ENCODE data around the gene CDC42BPB.

The CDC42BPB gene, protein sequence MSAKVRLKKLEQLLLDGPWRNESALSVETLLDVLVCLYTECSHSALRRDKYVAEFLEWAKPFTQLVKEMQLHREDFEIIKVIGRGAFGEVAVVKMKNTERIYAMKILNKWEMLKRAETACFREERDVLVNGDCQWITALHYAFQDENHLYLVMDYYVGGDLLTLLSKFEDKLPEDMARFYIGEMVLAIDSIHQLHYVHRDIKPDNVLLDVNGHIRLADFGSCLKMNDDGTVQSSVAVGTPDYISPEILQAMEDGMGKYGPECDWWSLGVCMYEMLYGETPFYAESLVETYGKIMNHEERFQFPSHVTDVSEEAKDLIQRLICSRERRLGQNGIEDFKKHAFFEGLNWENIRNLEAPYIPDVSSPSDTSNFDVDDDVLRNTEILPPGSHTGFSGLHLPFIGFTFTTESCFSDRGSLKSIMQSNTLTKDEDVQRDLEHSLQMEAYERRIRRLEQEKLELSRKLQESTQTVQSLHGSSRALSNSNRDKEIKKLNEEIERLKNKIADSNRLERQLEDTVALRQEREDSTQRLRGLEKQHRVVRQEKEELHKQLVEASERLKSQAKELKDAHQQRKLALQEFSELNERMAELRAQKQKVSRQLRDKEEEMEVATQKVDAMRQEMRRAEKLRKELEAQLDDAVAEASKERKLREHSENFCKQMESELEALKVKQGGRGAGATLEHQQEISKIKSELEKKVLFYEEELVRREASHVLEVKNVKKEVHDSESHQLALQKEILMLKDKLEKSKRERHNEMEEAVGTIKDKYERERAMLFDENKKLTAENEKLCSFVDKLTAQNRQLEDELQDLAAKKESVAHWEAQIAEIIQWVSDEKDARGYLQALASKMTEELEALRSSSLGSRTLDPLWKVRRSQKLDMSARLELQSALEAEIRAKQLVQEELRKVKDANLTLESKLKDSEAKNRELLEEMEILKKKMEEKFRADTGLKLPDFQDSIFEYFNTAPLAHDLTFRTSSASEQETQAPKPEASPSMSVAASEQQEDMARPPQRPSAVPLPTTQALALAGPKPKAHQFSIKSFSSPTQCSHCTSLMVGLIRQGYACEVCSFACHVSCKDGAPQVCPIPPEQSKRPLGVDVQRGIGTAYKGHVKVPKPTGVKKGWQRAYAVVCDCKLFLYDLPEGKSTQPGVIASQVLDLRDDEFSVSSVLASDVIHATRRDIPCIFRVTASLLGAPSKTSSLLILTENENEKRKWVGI (N-terminal part only)

DNA sequence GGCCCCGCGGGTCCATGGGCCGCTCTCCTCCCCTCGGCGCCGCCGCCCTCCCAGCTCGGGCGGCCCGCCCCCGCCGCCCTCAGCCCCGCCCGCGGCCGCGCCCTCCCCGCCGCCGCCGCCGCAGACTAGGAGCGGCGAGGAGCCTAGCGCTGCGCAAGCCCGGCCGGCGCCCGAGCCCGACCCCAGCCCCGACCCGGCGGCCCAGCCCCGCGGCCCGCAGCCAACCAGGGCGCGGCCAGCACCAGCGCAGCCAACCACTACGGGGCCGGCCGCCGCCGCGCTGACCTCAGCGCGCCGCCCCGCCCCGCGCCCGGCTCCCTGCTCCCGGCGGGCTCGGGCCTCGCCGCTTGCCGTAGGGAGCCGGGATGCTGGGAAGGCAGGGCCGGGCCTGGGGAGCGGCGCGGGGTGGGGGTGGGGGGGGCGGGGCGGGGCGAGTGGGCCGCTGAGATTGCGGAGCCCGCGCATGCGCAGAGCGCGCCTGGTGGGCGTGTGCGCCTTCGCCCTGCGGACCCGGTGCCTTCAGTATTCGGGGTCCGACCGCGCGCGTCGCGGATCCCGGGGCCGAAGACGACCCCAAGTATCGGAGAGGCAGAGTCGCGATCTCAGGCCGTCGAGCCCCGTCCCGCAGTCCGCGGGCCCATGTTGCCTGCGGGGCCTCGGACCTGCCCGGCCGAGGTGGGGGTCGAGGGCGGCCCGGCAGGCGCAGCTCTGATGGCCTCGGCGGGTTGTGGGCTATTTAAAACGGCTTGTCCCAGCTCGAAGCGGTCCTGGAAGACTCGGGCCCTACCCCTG lies at the start of gene CDC42BPB:
CDC42BPB (minus strand) TSS at position 178 of the 792 bp plus-strand sequence. CDS start 376 bp downstream, outside the sequence.
- DNase-seq: peak; percentile 30

DNA sequence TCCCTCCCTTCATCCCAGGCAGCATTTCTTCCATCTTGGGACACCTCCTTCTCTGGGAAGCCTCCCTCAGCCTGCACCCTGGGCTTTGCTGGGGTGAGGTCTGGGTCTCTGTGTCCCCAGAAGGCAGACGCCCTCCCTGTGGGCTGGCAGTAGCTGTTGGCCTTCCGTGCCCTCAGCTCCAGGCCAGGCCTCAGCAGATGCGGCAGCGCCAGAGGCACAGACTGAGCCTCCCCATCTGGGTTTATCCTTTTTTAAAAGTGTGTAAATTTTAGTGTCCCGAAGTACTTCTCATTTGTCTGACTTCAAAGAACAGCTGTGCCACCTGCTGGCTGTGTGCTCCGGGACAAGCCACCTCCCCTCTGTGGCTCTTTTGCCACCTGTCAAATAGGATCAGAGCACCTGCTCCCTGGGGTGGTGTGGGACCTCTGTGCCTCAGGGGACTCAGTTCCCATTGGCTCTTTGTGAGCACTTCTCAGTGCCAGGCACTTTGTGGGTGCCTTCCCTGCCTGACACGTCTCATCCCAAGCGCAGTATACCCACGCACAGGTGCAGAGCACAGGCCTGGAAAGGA lies 48.3 kb upstream of the CDC42BPB start:
- DNase-seq: no peak

DNA sequence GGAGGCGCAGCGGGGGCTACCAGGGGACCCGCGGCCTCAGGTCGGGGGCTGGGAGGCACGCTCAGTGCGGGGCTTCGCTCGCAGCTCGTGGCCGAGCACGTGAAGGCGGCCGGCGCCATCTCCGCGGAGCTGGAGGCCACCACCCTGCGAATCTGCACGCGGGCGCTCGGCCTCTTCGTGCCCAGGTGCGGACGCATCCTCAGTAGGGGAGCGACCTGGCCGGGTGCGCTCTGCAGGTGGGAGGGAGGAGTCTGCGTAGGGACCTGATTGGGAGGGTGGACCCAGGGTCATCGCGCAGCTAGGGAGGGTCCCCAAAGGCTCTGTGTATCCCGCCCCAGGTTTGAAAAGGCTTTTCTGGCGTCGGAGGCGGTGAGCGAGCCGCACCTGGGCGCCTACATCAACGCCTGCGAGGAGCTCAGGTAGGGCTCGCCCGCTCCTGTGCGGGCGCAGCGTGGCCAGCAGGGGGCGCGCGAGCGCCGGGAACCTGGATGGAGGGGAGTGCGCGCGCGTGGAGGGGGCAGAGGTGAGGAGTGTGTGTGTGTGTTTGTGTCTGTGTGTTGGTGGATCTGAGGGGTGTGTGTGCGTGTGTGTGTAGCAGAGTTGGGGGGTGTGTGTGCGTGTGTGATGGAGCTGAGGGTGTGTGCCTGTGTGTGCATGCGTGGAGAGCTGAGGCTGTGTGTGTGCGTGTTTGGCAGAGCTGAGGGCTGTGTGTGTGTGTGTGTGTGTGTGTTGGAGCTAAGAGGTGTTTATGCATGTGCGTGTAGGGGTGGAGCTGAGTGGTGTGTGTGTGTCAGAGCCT lies 47.5 kb upstream of the CDC42BPB start:
- peak; percentile 70 for DNase-seq

DNA sequence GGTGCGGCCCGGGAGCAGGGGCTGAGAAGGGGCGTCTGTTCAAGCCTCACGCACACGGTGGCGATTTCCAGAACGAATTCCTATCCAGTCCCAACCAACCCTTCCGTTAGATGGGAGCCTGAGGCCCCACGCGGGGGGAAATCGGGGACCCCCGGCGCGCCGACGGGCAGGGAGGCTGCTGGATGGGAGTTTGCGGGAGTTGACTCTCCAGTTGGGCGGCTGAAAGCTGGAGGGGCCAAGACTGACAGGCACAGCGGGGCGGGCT lies 47.0 kb upstream of the CDC42BPB start:
- DNase-seq: no peak

DNA sequence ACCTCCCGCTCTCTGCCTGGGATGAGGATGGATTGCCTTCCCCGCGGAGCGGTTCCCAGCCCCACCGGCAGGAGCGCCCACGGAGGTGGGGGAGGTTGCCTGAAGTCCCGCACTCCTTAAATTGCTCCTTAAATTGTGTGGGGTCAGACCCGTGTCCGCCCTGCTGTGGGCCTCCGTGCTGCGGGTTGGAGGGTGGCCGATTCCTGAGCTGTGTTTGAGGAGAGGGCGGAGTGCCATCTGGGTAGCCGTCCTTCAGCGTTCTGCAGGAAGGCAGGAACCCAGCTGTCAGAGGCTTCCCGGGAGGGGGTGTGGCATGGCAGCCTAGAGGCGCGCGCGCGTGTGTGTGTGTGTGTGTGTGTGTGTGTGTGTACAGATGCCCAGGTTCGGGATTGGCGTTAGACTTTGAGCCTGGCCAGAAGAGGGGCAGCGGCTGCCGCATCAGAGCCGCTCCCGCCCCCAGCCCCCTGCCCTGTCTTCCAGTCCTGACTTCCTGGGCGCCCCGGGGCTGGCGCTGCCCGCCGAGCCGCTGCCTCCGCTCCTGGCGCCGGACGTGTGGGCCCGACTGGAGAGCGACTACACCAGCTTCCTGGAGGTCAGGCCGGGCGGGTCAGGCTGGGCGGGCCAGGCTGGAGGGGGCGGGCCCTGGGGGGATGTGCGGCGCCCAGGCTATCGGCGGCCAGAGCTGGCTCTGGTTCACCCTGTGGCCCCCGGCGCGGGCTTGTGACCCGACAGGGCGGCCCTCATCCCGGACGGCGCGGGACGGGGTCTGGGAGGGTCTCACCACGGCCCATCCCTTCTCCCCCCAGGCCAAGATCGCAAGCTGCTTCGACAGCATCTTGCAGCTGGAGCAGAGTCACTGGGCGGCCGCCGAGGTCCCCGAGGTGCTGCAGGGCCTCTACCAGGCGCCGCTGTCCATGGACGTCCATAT lies 46.4 kb upstream of the CDC42BPB start:
- no peak for DNase-seq

DNA sequence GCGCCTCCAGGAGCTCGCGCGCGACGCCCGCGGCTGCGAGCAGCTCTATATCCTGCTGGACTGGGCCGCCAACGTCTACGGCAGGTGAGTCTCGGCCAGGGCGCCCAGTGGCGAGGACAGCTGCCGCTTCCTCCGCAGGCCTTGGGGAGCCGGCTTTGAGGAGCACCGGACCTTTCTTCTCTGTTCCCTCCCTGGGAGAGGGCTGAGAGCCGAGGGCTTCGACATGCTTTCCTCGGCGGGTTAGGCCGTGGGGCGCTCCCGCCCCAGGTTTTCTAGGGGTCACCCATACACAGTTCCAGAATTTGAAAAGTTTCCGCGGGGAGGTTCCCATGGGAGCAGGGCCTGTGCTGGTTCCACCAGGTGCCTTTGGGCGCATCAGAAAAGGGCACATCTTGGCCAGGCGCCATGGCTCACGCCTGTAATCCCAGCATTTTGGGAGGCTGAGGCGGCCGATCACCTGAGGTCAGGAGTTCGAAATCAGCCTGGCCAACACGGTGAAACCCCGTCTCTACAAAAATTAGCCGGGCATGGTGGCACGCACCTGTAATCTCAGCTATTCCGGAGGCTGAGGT lies 45.4 kb upstream of the CDC42BPB start:
- DNase-seq: no peak

DNA sequence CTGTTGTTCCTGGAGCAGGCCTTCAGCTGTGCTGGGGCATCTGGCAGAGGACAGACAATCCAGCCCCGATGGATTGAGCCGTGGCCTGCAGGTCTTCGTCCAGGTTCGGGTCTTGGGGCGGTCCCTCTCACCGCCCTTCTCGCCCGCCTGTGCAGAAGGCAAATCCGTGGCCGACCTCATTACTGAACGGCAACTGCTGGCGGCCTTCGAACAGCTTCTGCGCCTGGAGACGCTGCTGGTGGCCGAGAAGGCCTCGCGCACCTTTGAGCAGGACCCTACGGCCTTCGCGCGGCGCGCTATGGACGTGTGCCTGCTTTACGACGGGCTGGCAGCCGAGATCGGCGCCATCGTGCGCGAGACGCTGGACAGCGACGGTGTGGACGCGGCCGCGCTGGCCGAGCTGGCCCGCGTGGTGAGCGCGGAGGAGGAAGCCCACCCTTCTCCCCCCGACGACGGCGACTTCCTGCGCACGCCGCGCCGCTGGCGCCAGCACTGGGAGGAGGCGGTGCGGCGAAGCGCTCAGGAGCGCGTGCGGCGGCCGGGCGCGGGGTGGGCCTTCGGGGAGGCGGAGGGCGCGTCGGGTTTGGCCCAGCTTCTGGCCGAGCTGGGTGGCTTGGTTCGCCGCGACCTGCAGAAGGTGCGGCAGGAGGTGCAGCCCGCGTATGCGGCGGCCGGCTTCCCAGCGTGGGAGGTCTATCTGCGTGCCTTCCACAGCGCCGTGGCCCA lies 44.8 kb upstream of the CDC42BPB start:
- no peak for DNase-seq

DNA sequence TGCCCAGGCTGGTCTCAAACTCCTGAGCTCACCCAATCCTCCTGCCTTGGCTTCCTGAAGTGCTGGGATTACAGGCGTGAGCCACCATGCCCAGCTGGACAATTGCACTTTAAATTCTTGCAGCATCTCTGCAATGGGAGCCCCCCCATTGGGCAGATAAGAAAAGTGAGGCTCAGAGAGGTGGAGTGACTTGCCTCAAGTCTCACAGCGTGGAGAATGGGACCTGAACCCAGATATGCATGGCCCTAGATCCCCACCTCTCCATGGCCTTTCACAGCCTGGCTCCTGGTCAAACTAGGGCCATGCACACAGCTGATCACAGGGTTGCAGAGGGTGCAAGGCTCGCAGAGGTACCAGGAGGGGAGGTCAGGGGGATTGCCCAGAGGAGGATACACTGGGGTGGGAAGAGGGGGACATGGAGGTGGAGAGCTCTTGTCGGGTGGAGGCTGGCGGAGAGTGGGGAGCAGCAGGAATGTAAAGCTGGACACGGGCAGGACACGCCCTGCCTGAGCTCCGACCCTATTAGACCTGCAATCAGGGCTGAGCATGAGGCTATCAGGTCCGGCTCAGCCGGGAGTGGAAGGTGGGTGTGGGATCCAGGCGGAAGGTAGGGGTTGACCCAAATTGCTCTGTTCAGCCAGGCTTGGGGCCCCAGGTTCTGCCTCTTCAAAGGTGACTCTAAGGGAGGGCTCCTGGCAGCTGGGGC lies 44.1 kb upstream of the CDC42BPB start:
- DNase-seq: no peak

DNA sequence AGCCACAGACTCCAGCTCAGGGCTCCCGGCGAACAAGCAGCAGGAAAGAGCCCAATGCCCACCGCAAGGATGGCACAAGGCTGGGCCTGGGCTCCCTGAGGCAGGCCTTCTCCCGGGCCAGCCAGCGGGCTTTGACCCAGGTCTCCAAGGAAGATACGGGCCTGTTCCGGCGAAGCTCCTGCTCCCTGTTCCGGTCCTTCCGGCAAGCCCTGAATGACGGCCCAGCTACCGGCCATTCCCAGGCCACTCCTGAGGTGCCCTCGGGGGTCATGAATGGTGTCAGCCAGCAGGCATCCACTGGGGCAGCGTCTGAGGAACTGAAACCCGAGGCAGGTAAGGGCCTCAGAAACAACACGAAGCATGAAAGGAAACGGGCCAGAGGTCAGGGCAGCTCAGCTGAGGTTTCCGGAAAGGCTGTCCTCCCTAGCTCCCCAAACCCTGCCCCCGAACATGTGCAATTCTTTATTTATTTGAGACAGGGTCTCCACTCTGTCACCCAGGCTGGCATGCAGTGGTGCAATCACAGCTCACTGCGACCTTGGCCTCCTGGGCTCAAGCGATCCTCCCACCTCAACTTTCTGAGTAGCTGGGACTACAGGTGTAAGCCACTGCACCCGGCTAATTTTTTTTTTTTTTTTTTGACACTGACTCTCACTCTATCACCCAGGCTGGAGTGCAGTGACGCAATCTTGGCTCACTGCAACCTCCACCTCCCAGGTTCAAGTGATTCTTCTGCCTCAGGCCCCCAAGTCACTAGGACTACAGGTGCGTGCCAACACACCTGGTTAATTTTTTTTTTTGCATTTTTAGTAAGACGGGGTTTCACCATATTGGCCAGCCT lies 43.2 kb upstream of the CDC42BPB start:
- no peak for DNase-seq

DNA sequence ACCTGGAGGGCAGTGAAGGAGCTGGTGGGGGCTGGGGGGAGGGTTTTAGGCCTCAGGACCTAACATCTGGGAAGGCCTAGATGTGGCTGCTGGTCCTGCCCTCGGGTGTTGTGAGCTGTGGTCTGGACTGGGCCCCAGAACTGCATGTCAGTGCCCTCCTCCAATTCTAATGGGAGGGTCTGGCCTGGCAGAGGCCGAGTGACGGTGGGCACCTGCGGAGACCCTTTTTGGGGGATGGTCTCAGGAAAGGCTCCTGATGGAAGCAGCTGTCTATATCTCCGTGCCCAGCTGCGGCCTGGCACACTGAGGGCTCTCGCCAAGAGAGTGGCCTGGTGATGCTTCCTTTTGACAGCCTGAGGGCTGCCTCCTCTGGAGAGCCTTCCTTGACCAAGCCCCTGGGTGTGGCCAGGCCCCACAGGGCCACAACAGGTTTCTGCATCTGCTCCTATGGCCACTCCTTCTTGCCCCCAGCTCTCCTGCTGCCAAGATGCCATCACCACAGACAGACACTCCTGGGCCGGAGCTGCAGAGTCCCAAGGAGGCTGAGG lies 42.5 kb upstream of the CDC42BPB start:
- no peak for DNase-seq

DNA sequence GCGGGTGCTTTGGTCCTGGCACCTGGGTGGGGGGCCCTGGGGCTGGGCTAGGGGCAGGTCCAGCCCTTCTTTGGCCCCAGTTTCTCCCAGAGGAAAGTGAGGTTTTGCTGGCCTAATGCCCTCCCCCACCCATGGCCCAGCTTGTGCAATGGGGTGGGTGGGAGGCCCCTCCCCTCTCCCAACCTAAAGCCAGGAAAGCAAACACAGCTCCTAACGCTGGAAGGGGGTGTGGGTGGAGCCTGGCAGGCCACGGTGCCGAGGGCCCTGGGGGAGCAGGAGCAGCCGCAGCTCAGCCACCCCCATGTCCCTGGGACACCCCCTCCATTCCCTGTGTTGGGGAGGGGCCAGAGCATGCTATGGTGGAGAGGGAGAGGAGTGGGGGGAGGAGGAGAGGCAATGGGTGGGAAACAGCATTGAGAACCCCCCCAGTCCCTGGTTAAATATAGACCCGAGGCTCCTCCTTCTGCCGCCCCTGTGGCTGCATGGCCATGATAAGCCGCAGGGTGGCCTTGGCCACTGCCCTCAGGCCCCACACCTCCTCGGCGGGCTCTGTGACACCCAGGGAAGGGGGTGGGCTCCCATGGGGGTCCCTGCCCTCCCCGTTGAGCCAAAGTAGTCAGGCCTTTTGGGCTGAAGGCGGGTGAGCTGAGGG lies 41.9 kb upstream of the CDC42BPB start:
- DNase-seq: no peak

DNA sequence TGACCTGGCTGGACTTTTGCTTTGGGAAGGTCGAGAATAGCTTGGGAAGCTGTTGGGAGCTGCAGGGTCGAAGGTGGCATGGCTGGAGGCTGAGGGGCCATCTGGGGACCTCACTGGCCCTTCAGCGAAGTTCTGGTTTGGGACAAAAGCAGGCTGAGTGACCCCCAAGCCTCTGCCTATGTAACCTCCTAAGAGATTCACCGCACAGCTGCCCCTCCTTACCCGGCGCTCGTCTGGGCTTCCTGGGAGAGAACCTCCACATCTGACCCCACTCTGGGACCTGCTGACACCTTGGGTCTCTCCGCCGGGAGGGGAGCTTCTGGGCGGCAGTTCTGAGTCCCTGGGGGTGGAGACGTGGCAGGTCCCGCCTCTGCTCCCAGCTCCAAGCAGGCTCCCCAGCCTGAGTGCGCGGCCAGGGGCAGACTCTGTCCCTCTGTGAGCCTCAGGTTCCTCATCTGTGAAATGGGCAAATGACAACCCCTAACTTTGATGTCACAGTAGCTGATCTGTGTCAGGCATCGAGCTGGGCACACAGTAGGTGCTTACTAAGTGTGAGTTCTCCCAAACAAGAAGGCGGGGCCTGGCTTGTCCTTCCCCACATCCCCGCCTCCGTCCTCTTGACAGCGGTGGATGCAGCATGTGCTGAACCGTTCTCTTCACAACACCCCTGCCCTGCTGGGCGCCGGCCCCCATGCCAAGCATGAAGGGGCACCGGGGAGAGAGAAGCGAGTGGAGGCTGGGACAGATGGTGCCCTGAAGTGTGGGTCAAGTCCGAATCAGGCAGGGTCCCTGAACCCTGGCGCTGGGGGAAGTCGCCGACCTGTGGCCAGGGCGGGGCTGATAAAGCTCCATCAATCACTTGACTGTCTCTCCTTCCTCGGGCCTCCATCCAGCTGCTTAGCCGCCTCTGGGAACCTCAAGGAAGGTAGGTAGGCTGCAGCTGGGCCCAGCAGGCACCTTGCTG lies 40.9 kb upstream of the CDC42BPB start:
- DNase-seq: no peak

DNA sequence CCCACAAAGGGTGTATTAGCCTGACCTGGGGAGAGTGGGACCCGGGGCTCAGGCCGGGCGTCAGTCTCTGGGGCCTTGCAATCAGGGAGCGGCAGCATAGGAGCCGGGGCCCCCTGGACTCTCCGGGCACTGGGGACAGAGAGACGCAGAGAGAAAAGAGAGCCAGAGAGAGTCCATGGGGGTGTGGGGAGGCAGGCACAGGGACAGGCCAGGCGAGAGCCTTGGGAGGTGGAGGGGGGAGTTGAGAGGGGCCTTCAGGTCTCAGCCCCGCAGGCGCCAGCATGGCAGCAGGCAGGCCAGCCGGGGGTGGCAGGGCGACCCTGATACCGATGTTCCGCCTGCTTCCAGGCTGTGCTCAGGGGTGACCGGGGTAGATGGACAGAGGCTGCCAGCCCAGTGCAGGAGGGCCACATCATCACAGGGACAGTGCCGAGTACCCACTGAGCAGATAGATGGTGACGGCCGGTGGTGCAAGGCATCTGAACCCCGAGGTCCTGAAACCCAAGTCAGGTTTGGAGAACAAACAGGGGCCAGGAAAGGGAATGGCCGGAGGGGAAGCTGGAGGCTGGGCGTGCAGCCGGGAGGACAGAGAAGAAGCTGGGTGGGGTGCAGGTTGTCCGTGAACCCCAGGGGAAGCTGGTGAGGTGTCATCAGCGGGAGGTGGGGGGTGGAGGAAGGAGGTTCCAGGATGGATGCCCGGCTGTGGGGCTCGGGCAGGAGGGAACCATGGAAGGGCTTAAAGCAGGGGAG lies 40.1 kb upstream of the CDC42BPB start:
- DNase-seq: no peak

DNA sequence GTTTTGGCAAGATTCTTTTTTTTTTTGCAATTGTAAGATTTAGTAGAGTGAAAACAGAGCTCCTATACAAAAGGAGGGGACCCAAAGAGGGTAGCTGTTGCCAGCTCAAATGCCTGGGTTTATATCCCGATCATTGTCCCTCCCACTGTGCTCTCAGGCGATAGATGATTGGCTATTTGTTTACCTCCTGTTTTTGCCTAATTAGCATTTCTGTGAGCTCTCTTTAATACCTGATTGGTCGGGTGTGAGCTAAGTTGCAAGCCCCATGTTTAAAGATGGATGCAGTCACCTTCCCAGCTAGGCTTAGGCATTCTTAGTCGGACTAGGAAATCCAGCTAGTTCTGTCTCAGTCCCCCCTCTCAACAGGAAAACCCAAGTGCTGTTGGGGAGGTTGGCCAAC lies 39.0 kb upstream of the CDC42BPB start:
- no peak for DNase-seq

Measured in activated gamma-delta T cell treated with Interleukin-2 at 50 U/mL for 16 hours (primary cell).